ENCODE measurements around the gene FAM13C.
"Not testable (repeated sequence)": the region's sequence is repeated elsewhere in the genome, so short reads cannot be mapped to it uniquely, and the experiment has no call there.

Gene FAM13C

GRCh38 chr10:59225211-59225610, 137.1 kb downstream of the FAM13C start:
- no peak for DNase-seq

- DNase-seq = not testable (repeated sequence)
Measured at GRCh38 chr10:59223597-59223996, 138.8 kb downstream of the FAM13C start.

- DNase-seq = no peak
Measured at GRCh38 chr10:59222788-59223187, 139.6 kb downstream of the FAM13C start.

GRCh38 chr10:59216178-59216869, 146.0 kb downstream of the FAM13C start:
- no peak for DNase-seq

- DNase-seq = no peak
Measured at GRCh38 chr10:59214160-59214559, 148.2 kb downstream of the FAM13C start.

- DNase-seq = no peak
Measured at GRCh38 chr10:59212301-59212798, 150.0 kb downstream of the FAM13C start.

- no peak for DNase-seq
Measured at GRCh38 chr10:59206204-59206720, 156.1 kb downstream of the FAM13C start.
